Stimulated activated CD4-positive, alpha-beta T cell treated with anti-CD3 and anti-CD28 coated beads, Interleukin-12 subunit alpha, Interleukin-12 subunit beta, amount 100 ng/mL, for 48 hours (primary cell): Measurements from ENCODE around the gene CD34.
"Not testable (repeated sequence)": the region's sequence is repeated elsewhere in the genome, so short reads cannot be mapped to it uniquely, and the experiment has no call there.

Experiments
- DNase-seq, 3 donors: peaks; one replicate each; pipeline ENCODE4 v3.0.0-alpha.2; 2020; ENCODE audit warnings: low read depth in 2 of 3, low spot score in 1 of 3

Gene CD34, protein sequence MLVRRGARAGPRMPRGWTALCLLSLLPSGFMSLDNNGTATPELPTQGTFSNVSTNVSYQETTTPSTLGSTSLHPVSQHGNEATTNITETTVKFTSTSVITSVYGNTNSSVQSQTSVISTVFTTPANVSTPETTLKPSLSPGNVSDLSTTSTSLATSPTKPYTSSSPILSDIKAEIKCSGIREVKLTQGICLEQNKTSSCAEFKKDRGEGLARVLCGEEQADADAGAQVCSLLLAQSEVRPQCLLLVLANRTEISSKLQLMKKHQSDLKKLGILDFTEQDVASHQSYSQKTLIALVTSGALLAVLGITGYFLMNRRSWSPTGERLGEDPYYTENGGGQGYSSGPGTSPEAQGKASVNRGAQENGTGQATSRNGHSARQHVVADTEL

DNA sequence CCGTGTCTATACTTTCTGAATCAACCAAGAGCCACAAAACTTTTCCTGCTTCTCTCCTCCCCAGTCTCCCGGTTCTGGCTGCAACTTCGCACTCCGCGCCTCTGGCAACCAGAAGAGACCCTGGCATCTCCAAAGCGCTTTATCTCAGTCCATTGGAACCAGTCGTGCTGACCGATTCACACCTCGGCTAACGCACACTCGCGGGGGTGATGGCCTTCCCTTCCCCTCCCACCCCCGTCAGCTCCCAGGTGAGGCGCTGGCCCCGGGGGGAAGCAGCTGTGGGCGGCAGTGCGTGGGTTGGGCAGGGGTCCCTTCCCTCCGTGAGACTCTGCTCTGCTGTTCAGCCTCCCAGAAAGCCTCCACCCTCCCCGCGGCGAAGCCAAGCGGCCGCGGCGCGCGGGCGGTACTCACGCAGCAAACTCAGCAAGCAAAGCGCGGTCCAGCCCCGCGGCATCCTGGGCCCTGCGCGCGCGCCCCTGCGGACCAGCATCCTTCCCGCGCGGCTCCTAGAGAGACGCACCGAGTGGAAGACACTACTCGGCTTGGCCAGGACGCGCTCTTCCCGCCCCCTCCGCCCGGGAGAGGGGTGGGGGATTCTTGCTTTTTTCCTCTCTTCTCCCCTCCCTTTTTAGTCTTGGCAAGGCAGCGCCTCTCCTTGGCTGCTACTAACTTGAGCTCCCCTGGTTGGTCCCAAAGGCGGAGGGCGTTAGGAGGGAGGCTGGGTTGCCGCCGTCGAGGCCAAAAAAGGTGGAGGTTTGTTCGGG is at the start of gene CD34:
TSS of gene CD34 (minus strand) at position 535 of the 764 bp plus-strand sequence. CDS start at position 490, 45 bp downstream.
- no peak for DNase-seq

DNA sequence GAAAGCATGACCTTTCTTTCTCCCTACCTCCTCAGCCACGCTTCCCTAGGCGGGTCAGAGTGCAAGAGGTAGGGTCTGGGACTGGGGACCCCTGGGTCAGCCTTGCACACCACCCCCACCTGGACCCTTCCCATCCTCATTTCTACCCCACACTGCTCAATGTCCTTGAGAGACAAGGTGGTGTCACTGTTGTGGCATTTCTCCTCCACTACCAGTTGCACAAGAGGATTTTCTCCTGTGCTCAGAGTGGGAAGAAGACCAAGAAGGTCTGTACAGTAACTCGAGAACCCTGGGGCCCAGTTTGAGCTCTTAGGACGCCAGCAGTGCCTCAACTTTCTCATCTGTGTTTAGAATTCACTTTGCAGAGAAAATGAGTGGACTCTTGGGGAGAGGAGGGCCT is 49.4 kb upstream of the CD34 start:
- no peak for DNase-seq

DNA sequence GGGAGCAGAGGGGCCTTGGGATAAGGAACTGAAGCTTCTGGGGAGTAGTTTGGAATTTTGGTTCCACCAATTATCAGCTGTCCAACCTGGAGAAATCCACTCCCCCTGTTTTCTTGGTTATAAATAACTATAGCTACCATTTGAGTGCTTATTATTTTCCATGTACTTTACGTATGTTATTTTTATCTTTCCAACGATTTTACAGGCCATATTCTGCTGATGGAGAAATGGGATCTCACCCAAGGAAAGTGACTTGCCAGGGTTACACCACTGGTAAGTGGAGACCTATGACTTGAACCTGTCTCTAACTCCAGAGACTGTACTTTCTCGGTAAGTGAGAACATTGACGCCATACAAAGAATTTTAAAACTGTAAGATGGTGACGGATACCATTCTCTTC is 49.0 kb upstream of the CD34 start:
- no peak for DNase-seq

- DNase-seq = no peak
Measured at GRCh38 chr1:207959141-207959825, 48.4 kb upstream of the CD34 start.

- no peak for DNase-seq
Measured at GRCh38 chr1:207958376-207959139, 47.6 kb upstream of the CD34 start.

DNA sequence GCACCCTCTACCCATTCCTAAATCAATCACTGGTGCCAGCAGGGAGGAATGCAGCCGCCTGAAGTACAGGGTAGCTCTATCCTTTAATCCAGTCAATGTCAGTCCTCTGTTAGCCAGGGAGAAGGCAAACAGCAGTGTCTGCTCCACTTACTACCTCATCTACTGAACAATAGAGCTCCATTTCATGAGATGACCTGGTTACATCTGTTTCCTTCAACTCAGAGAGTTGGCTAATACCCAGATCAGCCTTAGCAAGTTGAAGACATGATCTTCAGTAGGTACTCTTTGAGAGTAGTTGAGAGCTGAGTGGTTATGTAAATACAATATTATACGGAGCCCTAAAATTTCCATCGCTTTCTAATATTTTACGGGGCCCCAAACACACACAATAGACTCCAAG is 46.1 kb upstream of the CD34 start:
- DNase-seq = no peak

DNA sequence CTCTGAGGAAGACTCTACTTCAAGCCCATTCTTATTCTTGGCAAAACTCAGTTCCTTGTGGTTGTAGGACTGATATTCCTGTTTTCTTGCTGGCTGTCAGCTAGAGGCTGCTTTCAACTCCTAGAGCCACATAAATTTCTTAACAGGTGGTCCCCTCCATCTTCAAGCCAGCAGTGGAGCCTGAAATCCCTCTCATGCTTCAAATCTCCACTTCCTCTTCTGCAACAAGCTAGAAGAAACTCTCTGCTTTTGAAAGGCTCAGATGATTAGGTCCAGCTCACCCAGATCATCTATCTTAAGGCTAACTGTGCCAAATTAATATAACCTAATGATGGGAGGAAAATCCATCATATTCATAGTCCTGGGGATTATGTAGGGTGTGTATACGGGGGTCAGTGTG is 43.2 kb upstream of the CD34 start:
- DNase-seq = no peak

DNA sequence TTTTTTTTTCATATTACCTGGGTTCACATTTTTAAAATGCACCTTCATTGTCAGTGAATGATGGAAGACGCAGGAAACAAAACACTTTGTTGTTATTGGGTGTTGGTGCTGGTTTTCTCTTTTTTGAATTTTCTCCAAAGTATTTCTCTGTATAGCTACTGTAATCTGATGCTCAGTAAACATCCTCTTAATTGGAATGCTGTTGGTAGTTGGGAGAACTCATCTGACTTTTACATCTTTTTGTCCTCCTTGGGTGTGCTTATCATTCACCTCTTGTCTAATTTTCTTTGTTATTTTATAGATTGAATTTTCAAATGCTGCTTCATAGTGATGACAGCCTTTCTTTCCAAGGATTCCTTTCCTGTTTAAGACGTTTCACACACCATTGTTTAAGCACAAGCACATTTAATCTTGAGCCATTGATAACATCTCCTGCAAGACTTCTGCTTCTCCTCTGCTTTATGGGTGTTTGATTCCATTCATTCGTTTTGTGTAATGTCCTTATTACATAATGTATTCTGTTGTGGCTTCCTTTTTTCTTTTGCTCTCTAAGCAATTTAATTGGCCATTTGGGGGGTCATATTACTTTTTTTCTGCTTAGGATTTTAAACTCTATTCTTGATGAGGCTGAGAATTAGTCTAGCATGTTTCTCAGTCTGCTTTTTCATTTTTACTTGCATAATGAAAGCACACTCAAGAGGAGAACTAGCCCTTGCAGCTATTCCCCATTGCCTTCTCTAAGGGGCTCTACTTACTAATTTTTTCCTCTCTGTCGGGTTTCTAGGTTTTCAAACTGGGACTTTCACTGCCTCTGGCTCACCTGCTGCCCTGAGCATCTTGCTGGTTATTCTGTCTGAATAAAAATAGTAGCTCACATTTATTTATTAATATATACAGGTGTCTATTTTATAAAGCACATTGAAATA is 42.0 kb upstream of the CD34 start:
- no peak for DNase-seq

GRCh38 chr1:207951652-207952051 is 40.7 kb upstream of the CD34 start:
- DNase-seq = no peak

DNA sequence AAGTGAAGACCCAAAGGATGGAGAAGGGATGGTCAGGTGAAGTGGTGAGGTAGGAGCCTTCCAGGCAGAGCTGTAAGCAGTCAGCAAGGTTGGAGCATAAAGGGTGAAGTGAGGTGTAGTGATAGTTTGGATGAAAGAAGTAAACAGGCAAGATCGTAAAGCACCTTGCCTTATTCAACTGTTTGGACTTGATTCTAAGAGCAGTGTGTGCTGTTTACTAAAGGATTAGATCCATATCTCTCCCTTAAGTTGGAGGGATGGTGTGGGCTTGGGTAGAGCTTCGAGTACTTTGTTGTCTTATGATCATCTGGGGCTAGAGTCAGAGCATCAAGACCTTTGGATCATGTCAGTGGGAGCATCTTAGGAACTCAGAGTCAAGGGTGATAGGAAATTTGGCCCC is 39.8 kb upstream of the CD34 start:
- DNase-seq = no peak

DNA sequence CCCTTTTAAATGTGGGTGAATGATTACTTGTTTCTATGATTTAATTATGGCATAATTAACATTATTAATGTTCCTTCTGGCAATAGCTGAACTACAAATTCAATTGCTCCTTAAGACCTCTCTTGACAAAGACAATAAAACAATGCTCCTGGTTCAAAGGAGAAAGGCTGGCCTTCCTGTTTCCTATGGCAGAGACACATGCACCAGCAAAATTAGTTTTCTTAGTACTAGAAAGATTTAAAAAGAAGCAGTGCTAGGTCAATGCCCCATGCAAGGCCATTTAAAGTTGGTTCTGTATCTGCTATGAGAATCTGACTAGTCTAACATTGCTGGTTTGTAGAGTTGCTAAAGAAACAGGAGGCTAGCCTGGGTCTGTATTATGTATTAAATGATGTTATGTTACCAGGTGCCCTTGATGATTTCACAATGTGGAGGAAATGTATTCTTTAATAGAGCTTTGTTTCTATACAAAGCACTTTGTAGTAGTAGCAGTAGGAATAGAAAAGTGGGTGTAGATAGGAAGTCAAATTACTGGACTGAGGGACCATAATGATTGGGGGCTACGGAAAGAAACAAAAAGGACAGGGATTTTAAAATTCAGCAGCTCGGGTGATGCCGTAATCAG is 38.8 kb upstream of the CD34 start:
- DNase-seq = no peak

- DNase-seq = no peak
Measured at GRCh38 chr1:207948536-207949250, 37.8 kb upstream of the CD34 start.

DNA sequence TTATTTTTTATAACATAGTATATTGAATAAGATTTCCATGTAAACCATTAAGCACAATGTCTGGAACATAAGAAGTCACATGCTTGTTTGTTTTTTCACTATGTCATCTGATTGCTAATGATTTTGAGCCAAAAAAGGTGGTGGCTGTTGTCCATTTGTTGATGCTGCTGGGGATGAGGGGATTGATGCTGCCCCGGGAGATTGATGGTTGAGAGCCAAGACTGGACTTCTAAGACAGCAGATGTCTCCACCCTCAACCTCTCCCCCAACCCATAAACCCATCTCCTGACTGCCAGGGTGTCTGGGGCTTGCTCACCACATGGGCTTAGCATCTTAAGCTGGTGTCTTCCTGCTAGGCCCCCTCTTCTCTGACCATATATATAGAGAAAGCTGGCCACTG is 35.8 kb upstream of the CD34 start:
- DNase-seq = no peak

DNA sequence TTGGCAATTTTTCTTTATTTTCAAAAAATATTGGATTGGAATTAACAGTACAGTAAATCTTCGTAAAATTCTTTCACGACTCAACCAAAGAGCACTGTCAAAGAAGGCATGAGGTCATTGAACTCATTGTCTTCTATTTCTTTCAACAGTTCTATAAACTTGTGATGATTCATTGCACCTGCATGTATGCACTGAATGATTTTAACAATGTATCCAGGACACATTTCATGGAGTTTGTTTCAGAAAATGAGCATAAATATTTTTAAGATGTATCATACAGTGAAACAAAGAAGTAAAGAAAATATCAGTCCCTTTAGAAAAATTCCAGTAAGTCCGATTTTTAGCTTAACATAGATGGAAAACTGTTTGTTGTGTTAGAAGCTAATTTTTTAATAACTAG is 33.6 kb upstream of the CD34 start:
- DNase-seq = no peak

GRCh38 chr1:207942337-207942741 is 31.4 kb upstream of the CD34 start:
- not testable (repeated sequence) for DNase-seq

- no peak for DNase-seq
Measured at GRCh38 chr1:207941665-207942064, 30.7 kb upstream of the CD34 start.

GRCh38 chr1:207938016-207938415 is 27.1 kb upstream of the CD34 start:
- no peak for DNase-seq

DNA sequence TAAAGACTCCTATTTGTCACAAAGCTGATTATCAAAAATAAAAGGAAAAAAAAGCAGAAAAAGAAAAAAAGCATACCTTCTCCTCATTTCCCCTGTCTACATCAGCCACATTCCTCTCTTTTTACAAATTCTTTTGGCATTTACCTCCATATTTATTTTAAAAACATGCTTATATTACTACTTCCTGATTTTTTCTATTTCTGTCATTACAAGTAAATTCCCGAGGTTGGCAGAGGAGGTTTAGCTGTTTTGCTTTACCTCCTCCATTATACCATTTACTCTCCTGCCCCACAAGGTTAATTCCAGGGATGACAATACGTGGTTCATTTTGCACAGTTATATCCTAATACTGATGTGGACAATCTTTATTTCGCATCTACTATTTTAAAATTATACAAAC is 26.3 kb upstream of the CD34 start:
- no peak for DNase-seq

- DNase-seq = no peak
Measured at GRCh38 chr1:207935166-207935583, 24.2 kb upstream of the CD34 start.
